OCI-M1 (cell line): ENCODE measurements around the gene BMAL1.
A peak's percentile ranks its signal among the peaks of the same experiment; 100 is the strongest.

Experiments used
- DNase-seq: peaks from one replicate; lab custom pipeline; 2025; lab: John Stamatoyannopoulos, UW

Gene BMAL1

GRCh38 chr11:13261591-13262061, 16.0 kb upstream of the BMAL1 start:
- no peak for DNase-seq

- no peak for DNase-seq
Observed at GRCh38 chr11:13262096-13262495, 15.5 kb upstream of the BMAL1 start.

GRCh38 chr11:13268791-13269190, 8.8 kb upstream of the BMAL1 start:
- DNase-seq, result no peak

GRCh38 chr11:13269775-13270174, 7.8 kb upstream of the BMAL1 start:
- no peak for DNase-seq

GRCh38 chr11:13271060-13271693, 6.4 kb upstream of the BMAL1 start:
- no peak for DNase-seq

- DNase-seq, result no peak
Observed at GRCh38 chr11:13276454-13276831, 1.1 kb upstream of the BMAL1 start.

GRCh38 chr11:13276832-13277767, 490 bp upstream of the BMAL1 start:
- peak; percentile 97 for DNase-seq

- no peak for DNase-seq
Observed at GRCh38 chr11:13278609-13279486, 1.3 kb downstream of the BMAL1 start.

- DNase-seq, result no peak
Observed at GRCh38 chr11:13279487-13279834, 1.9 kb downstream of the BMAL1 start.

GRCh38 chr11:13280092-13280722, 2.6 kb downstream of the BMAL1 start:
- DNase-seq, result no peak

GRCh38 chr11:13280777-13281176, 3.2 kb downstream of the BMAL1 start:
- DNase-seq, result no peak

- DNase-seq, result no peak
Observed at GRCh38 chr11:13283636-13284035, 6.0 kb downstream of the BMAL1 start.

GRCh38 chr11:13284776-13285588, 7.4 kb downstream of the BMAL1 start:
- no peak for DNase-seq

GRCh38 chr11:13286279-13286821, 8.8 kb downstream of the BMAL1 start:
- peak; percentile 10 for DNase-seq

- DNase-seq, result peak; percentile 9
Observed at GRCh38 chr11:13287036-13287435, 9.4 kb downstream of the BMAL1 start.

GRCh38 chr11:13287681-13288080, 10.1 kb downstream of the BMAL1 start:
- DNase-seq, result no peak

- no peak for DNase-seq
Observed at GRCh38 chr11:13288375-13289029, 10.9 kb downstream of the BMAL1 start.

GRCh38 chr11:13289081-13289480, 11.5 kb downstream of the BMAL1 start:
- peak; percentile 4 for DNase-seq

GRCh38 chr11:13290221-13290980, 12.8 kb downstream of the BMAL1 start:
- no peak for DNase-seq
